RWPE2 (cell line): ENCODE measurements around the gene CREB3L1.

Source experiments
- ATAC-seq: fragments of 200-7000 bp; cut with Tn5 transposase; 3 replicates; pipeline ENCODE4 v1.9.1; 2021; ENCODE audit warnings: low read depth
- DNase-seq: peaks from one replicate; pipeline ENCODE4 v3.0.0-alpha.2; 2020; ENCODE audit warnings: low spot score
- H3K27ac ChIP-seq: fragments of 450-650 bp; 2 replicates; pipeline ENCODE4 v1.5.1; 2017; ENCODE audit warnings: mild to moderate bottlenecking; ENCODE audit not compliant: poor library complexity, severe bottlenecking
- H3K27me3 ChIP-seq: fragments of 250-450 bp; sonication (Bioruptor Pico); 2 replicates; pipeline ENCODE4 v1.5.1; 2021; ENCODE audit warnings: mild to moderate bottlenecking, moderate library complexity; ENCODE audit not compliant: insufficient read depth, poor library complexity, severe bottlenecking
- H3K36me3 ChIP-seq: fragments of 250-450 bp; sonication (Bioruptor Pico); 2 replicates; pipeline ENCODE4 v1.5.1; 2020; ENCODE audit warnings: low read depth, mild to moderate bottlenecking, moderate library complexity
- H3K4me1 ChIP-seq: fragments of 250-450 bp; sonication (Bioruptor Pico); 2 replicates; pipeline ENCODE4 v1.5.1; 2021; ENCODE audit warnings: mild to moderate bottlenecking, moderate library complexity; ENCODE audit not compliant: insufficient read depth, poor library complexity, severe bottlenecking
- H3K4me3 ChIP-seq: fragments of 250-450 bp; sonication (Bioruptor Pico); 2 replicates; pipeline ENCODE4 v1.5.1; 2021; ENCODE audit warnings: mild to moderate bottlenecking, moderate library complexity; ENCODE audit not compliant: severe bottlenecking
- H3K9me3 ChIP-seq: fragments of 250-450 bp; sonication (Bioruptor Pico); 2 replicates; pipeline ENCODE4 v1.5.1; 2021; ENCODE audit warnings: mild to moderate bottlenecking, moderate library complexity; ENCODE audit not compliant: severe bottlenecking
- TF ChIP-seq, protein P1 (sequence below): fragments of 450-650 bp; IDR thresholded peaks from one replicate; pipeline ENCODE4 v1.5.1; 2017; ENCODE audit warnings: mild to moderate bottlenecking, moderate library complexity; ENCODE audit not compliant: poor library complexity, severe bottlenecking

Gene CREB3L1

GRCh38 chr11:46239801-46240061 is 37.7 kb upstream of the CREB3L1 start:
- Histone ChIP-seq H3K4me1 (peaks cover 26% of the 10 kb centered on the region), H3K4me3 (no peak overlapping the region), H3K36me3 (no peaks in the 10 kb centered on the region), H3K9me3 (no peaks in the 10 kb centered on the region), H3K27ac (peak overlapping the region; percentile 75), H3K27me3 (no peaks in the 10 kb centered on the region)
- DNase-seq (no peak), ATAC-seq (no peak)
- TF ChIP-seq, protein P1, sequence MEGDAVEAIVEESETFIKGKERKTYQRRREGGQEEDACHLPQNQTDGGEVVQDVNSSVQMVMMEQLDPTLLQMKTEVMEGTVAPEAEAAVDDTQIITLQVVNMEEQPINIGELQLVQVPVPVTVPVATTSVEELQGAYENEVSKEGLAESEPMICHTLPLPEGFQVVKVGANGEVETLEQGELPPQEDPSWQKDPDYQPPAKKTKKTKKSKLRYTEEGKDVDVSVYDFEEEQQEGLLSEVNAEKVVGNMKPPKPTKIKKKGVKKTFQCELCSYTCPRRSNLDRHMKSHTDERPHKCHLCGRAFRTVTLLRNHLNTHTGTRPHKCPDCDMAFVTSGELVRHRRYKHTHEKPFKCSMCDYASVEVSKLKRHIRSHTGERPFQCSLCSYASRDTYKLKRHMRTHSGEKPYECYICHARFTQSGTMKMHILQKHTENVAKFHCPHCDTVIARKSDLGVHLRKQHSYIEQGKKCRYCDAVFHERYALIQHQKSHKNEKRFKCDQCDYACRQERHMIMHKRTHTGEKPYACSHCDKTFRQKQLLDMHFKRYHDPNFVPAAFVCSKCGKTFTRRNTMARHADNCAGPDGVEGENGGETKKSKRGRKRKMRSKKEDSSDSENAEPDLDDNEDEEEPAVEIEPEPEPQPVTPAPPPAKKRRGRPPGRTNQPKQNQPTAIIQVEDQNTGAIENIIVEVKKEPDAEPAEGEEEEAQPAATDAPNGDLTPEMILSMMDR: no peak

DNA sequence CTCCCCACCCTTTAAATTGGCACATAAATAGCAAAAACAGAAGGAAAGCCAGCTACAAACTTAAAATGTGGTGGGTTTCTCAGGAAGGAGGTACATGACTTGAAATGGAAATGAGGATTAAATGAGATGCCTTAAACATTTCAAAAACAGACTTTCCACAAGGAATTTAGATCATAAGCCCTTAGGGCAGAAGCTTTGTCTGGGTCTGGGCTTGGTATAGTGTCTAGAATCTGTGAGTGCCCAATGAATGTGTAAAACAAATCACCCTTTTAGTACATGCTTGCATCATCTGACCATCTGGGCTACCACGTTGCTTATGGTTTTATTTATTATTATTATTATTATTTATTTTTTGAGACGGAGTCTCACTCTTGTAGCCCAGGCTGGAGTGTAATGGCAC is 37.1 kb upstream of the CREB3L1 start:
- peaks cover 26% of the 10 kb centered on the region for H3K4me1 ChIP-seq
- no peak for ATAC-seq
- no peaks in the 10 kb centered on the region for H3K36me3 ChIP-seq
- TF ChIP-seq, protein P1: no peak
- no peak overlapping the region for H3K4me3 ChIP-seq
- no peaks in the 10 kb centered on the region for H3K27me3 ChIP-seq
- H3K27ac ChIP-seq: peak overlapping the region; percentile 75
- no peak for DNase-seq
- H3K9me3 ChIP-seq: no peaks in the 10 kb centered on the region

GRCh38 chr11:46240861-46241260 is 36.6 kb upstream of the CREB3L1 start:
- Histone ChIP-seq H3K27me3 (no peaks in the 10 kb centered on the region), H3K9me3 (no peaks in the 10 kb centered on the region), H3K4me3 (no peak overlapping the region), H3K27ac (peak overlapping the region; percentile 75), H3K36me3 (no peaks in the 10 kb centered on the region), H3K4me1 (peaks cover 26% of the 10 kb centered on the region)
- ATAC-seq (no peak), DNase-seq (no peak)
- TF ChIP-seq, protein P1: no peak

GRCh38 chr11:46242041-46242951 is 35.2 kb upstream of the CREB3L1 start:
- DNase-seq: no peak
- no peak for ATAC-seq
- TF ChIP-seq, protein P1: no peak
- no peaks in the 10 kb centered on the region for H3K36me3 ChIP-seq
- no peaks in the 10 kb centered on the region for H3K27me3 ChIP-seq
- peak overlapping the region; percentile 44 for H3K27ac ChIP-seq
- H3K4me3 ChIP-seq: peak overlapping the region; percentile 33
- H3K9me3 ChIP-seq: no peaks in the 10 kb centered on the region
- peaks cover 17% of the 10 kb centered on the region for H3K4me1 ChIP-seq
